K562 (cell line): ENCODE data around the gene LYRM1. TPM values are rescaled to one million over a fixed set of nuclear protein-coding genes. Genes with fewer than 3 reads are reported as not detected.

ENCODE experiments used
- ATF2 ChIP-seq: sonication (generic); formaldehyde crosslinking; IDR thresholded peaks from 2 replicates; pipeline ENCODE4 v1.8.1; 2022; ENCODE audit warnings: missing genetic modification reagents
- CC2D1A ChIP-seq: fragments of 450-650 bp; IDR thresholded peaks from 2 replicates; pipeline ENCODE4 v1.6.1; 2017; ENCODE audit warnings: mild to moderate bottlenecking
- CHCHD3 ChIP-seq: fragments of 250-450 bp; sonication (Bioruptor Pico); IDR thresholded peaks from 2 replicates; pipeline ENCODE4 v2.1.2; 2022; ENCODE audit warnings: mild to moderate bottlenecking
- E2F6 ChIP-seq, 2 experiments: IDR thresholded peaks; 2 replicates each; pipeline ENCODE4 v1.6.1; 2011; ENCODE audit warnings: borderline replicate concordance in 1 of 2, control low read depth in 1 of 2, low read depth in 1 of 2, low read length in 1 of 2, mild to moderate bottlenecking in 1 of 2, mixed read lengths in 1 of 2, moderate library complexity in 1 of 2; ENCODE audit not compliant: insufficient read depth in 1 of 2, insufficient read length in 1 of 2, poor library complexity in 1 of 2, severe bottlenecking in 1 of 2; ENCODE audit errors: extremely low read depth in 1 of 2
- EP400 ChIP-seq: fragments of 450-650 bp; IDR thresholded peaks from 2 replicates; pipeline ENCODE4 v1.6.1; 2017; ENCODE audit warnings: antibody characterized with exemption, mild to moderate bottlenecking, moderate library complexity
- ESRRA ChIP-seq: fragments of 450-650 bp; IDR thresholded peaks from 2 replicates; pipeline ENCODE4 v1.6.1; 2014; ENCODE audit warnings: low read depth, mild to moderate bottlenecking, moderate library complexity, borderline replicate concordance
- HDGF ChIP-seq: fragments of 450-650 bp; IDR thresholded peaks from 2 replicates; pipeline ENCODE4 v1.6.1; 2016
- ILF3 ChIP-seq: fragments of 450-650 bp; IDR thresholded peaks from 2 replicates; pipeline ENCODE4 v1.6.1; 2018; ENCODE audit warnings: antibody characterized with exemption, mild to moderate bottlenecking, moderate library complexity, borderline replicate concordance
- MYC ChIP-seq, 2 experiments: fragments of 250-450 bp in 1 of 2; sonication (Bioruptor Pico) in 1 of 2; IDR thresholded peaks; 2 replicates each; pipeline versions ENCODE4 v1.5.1 to v1.6.1; 2012 to 2021; ENCODE audit warnings: low read depth in 2 of 2, borderline replicate concordance in 1 of 2, improper control_type of control experiment in 1 of 2, low read length in 1 of 2, mild to moderate bottlenecking in 1 of 2, moderate library complexity in 1 of 2
- NFE2L1 ChIP-seq: fragments of 450-650 bp; IDR thresholded peaks from 2 replicates; pipeline ENCODE4 v1.6.1; 2016; ENCODE audit warnings: missing genetic modification characterization, low read depth, mild to moderate bottlenecking, missing compliant biosample characterization, moderate library complexity, borderline replicate concordance
- NR2C2 ChIP-seq, 2 experiments: fragments of 200-800 bp in 1 of 2; sonication (Bioruptor generic) in 1 of 2; sonication (generic) in 1 of 2; formaldehyde crosslinking in 1 of 2; IDR thresholded peaks; 2 replicates each; pipeline versions ENCODE4 v1.6.1 to v1.8.0; 2016 to 2022; ENCODE audit warnings: mild to moderate bottlenecking in 1 of 2, missing compliant biosample characterization in 1 of 2, missing genetic modification characterization in 1 of 2, missing genetic modification reagents in 1 of 2
- NR4A1 ChIP-seq, 2 experiments: fragments of 250-450 bp in 1 of 2; fragments of 450-650 bp in 1 of 2; sonication (Bioruptor Pico) in 1 of 2; IDR thresholded peaks; 2 replicates each; pipeline versions ENCODE4 v1.4.0 to v1.6.1; 2016 to 2020; ENCODE audit warnings: mild to moderate bottlenecking in 2 of 2, missing compliant biosample characterization in 1 of 2, missing genetic modification characterization in 1 of 2, moderate library complexity in 1 of 2
- NUFIP1 ChIP-seq: fragments of 450-650 bp; IDR thresholded peaks from 2 replicates; pipeline ENCODE4 v1.6.1; 2018; ENCODE audit not compliant: partially characterized antibody
- PTRF ChIP-seq: fragments of 450-650 bp; IDR thresholded peaks from 2 replicates; pipeline ENCODE4 v1.6.1; 2016; ENCODE audit warnings: mild to moderate bottlenecking, missing genetic modification characterization, missing compliant biosample characterization
- TAF9B ChIP-seq: fragments of 450-650 bp; IDR thresholded peaks from 2 replicates; pipeline ENCODE4 v1.6.1; 2018; ENCODE audit warnings: mild to moderate bottlenecking; ENCODE audit not compliant: partially characterized antibody
- ZBTB33 ChIP-seq: sonication (generic); formaldehyde crosslinking; IDR thresholded peaks from 2 replicates; pipeline ENCODE4 v1.8.1; 2023; ENCODE audit warnings: mild to moderate bottlenecking, missing genetic modification reagents
- ZNF592 ChIP-seq: fragments of 450-650 bp; IDR thresholded peaks from 2 replicates; pipeline ENCODE4 v1.6.1; 2017; ENCODE audit warnings: antibody characterized with exemption, mild to moderate bottlenecking
- polyA plus RNA-seq, 8 experiments: library from polyadenylated mRNA; depleted of rRNA in 4 of 8; stranded (reverse) in 5 of 8; unstranded in 3 of 8; fragments of >200 nt; fragmentation: Nextera tagmentation in 2 of 8; fragmentation: Illumina TruSeq in 1 of 8; extraction: Ambion mirVana in 2 of 8; extraction: Trizol in 1 of 8; gene quantifications; 2 replicates each; pipeline versions ENCODE4 v1.2.1 to v1.2.3, GENCODE V29; 2011 to 2014; ENCODE audit warnings: inconsistent platforms in 1 of 8, missing spikeins in 1 of 8
- total RNA-seq, 7 experiments: library from RNA; depleted of rRNA in 6 of 7; stranded (reverse); fragments of >200 nt in 6 of 7; fragmentation: Illumina TruSeq in 2 of 7; extraction: Trizol in 2 of 7; gene quantifications; 2 replicates each; pipeline versions ENCODE4 v1.2.1 to v1.2.3, GENCODE V29; 2011 to 2021; ENCODE audit warnings: low replicate concordance in 1 of 7

LYRM1 gene
- total and polyA plus RNA-seq, 9 of the 15 experiments (the other 6 are each of a cell fraction or from before 2014, with no cell fraction given) = 17.5 to 44.1 (median 32.7) TPM

GRCh38 chr16:20916289-20916688 lies 15.7 kb downstream of the LYRM1 start (continued):
- TF ChIP-seq ZBTB33 (CRISPR knock-in tag) = peak; percentile 40; the same call in 1 of the 2 replicates
- TF ChIP-seq E2F6 (IDR thresholded peaks at IDR 0.05; ENCODE audit: borderline replicate concordance in 1 of 2, extremely low read depth in 1 of 2, insufficient read depth in 1 of 2, insufficient read length in 1 of 2, low read depth in 1 of 2, low read length in 1 of 2, poor library complexity in 1 of 2, severe bottlenecking in 1 of 2) = peak in 1 of 2 experiments; percentile 13
- peak; percentile 40 for TF ChIP-seq ZNF592
- no peak for TF ChIP-seq NUFIP1
- no peak for TF ChIP-seq CHCHD3
- peak; percentile 65; the same call in 1 of the 2 replicates for TF ChIP-seq ESRRA
- peak; percentile 24; the same call in 1 of the 2 replicates for TF ChIP-seq EP400
- TF ChIP-seq ATF2 (CRISPR knock-in tag) = no peak
- peak; percentile 8; the same call in 1 of the 2 replicates for TF ChIP-seq NFE2L1 (tag)
- no peak for TF ChIP-seq TAF9B
- peak; percentile 62; the same call in 1 of the 2 replicates for TF ChIP-seq NR2C2 (CRISPR knock-in tag; IDR thresholded peaks at IDR 0.05)
- 0 out of 2 replicates have a peak, but pooled peaks have one; percentile 18 for TF ChIP-seq NR2C2 (tag; IDR thresholded peaks at IDR 0.05)
- 0 out of 2 replicates have a peak, but pooled peaks have one; percentile 49 for TF ChIP-seq HDGF
- TF ChIP-seq MYC (IDR thresholded peaks at IDR 0.05; ENCODE audit: low read depth, low read length) = 0 out of 2 replicates have a peak, but pooled peaks have one; percentile 8
- TF ChIP-seq MYC (CRISPR knock-in tag; IDR thresholded peaks at IDR 0.05; ENCODE audit: borderline replicate concordance, low read depth) = no peak
- TF ChIP-seq ILF3 = no peak
- TF ChIP-seq PTRF (tag) = 0 out of 2 replicates have a peak, but pooled peaks have one; percentile 44
- TF ChIP-seq CC2D1A = no peak
- no peak for TF ChIP-seq NR4A1 (CRISPR knock-in tag; IDR thresholded peaks at IDR 0.05)
- 0 out of 2 replicates have a peak, but pooled peaks have one; percentile 30 for TF ChIP-seq NR4A1 (tag; IDR thresholded peaks at IDR 0.05)
